ENCODE data around the gene XPO5.

- TF ChIP-seq TAF1 (IDR thresholded peaks at IDR 0.05; ENCODE audit: low read depth) = no peak
- no peak for TF ChIP-seq MXI1 (conservative IDR thresholded peaks at IDR 0.05; ENCODE audit: poor library complexity, severe bottlenecking)
- TF ChIP-seq CTCF (IDR thresholded peaks at IDR 0.05; ENCODE audit: poor library complexity, severe bottlenecking) = no peak
- no peak for TF ChIP-seq POLR2AphosphoS5 (IDR thresholded peaks at IDR 0.05)
- TF ChIP-seq EZH2 (IDR thresholded peaks at IDR 0.05; ENCODE audit: borderline replicate concordance, insufficient read depth, low read length, poor library complexity, severe bottlenecking) = no peak
Measured at GRCh38 chr6:43492673-43493072, 83.2 kb downstream of the XPO5 start.
